ENCODE measurements around the gene GPRC5A. TPM values are rescaled to one million over a fixed set of nuclear protein-coding genes. Genes with fewer than 3 reads are reported as not detected.

GPRC5A gene
- total and polyA plus RNA-seq, 2 of the 13 experiments (the other 11 are each of a cell fraction or from before 2014, with no cell fraction given), result 0.27 to 3.0 TPM

DNA sequence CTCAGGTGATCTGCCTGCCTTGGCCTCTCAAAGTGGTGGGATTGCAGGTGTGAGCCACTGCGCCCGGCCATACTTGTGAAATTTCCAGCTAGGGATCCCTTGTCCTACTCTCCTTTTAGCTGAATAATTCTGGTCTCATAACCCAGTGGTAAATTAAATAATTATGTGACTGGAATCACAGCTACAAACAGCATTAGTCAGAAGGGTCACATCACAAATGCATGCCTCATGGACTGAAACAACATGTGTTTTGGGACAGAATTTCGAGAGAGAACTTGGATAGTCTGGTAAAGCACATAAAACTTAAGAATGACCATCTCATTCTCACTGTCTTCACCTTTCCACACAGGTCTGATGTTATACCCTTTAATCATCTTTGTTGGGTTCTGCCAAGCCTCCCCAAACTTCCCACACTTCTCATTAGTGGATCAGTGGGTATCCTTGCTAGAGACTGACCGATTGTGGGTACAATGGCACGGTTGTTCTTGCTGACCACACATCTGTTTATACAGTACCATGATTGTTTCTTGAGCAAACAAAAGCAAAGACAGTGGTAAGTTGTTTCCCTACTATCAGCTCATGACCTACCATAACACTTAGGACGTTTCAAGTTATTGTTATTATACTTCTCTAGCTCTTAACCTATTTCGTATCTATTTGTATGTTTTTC is 55.5 kb downstream of the GPRC5A start (continued):
- TF ChIP-seq NR2F6 (IDR thresholded peaks at IDR 0.05), result no peak; the same call in 1 of the 2 replicates
- peak; percentile 31; the same call in 1 of the 2 replicates for TF ChIP-seq NR2F6 (CRISPR knock-in tag; IDR thresholded peaks at IDR 0.05)
- TF ChIP-seq ARID5B (CRISPR knock-in tag; IDR thresholded peaks at IDR 0.05), result peak; percentile 81
- TF ChIP-seq BRF2 (CRISPR knock-in tag; IDR thresholded peaks at IDR 0.05), result no peak
- TF ChIP-seq FLYWCH1 (CRISPR knock-in tag; IDR thresholded peaks at IDR 0.05), result no peak
- TF ChIP-seq ZNF276 (CRISPR knock-in tag; IDR thresholded peaks at IDR 0.05; ENCODE audit: low read depth), result no peak
- no peak for TF ChIP-seq SYNCRIP (IDR thresholded peaks at IDR 0.05; ENCODE audit: insufficient read depth, low read depth, low read length)
- TF ChIP-seq SOX13 (IDR thresholded peaks at IDR 0.05), result peak; percentile 67; the same call in 1 of the 2 replicates
- peak in 1 of 2 experiments; percentile 93; a peak in 2 of 4 replicates for TF ChIP-seq SOX13 (CRISPR knock-in tag; conservative IDR thresholded peaks at IDR 0.05 in 1 of 2, IDR thresholded peaks at IDR 0.05 in 1 of 2)
- no peak for TF ChIP-seq SMARCE1 (IDR thresholded peaks at IDR 0.05; ENCODE audit: borderline replicate concordance)
- TF ChIP-seq ESRRA (CRISPR knock-in tag; IDR thresholded peaks at IDR 0.05; ENCODE audit: low read depth), result no peak
- no peak for TF ChIP-seq ZMYM3 (CRISPR knock-in tag; IDR thresholded peaks at IDR 0.05)
- TF ChIP-seq SMAD3 (CRISPR knock-in tag; IDR thresholded peaks at IDR 0.05), result no peak
- no peak for TF ChIP-seq ZNF83 (CRISPR knock-in tag; IDR thresholded peaks at IDR 0.05; ENCODE audit: borderline replicate concordance)
- no peak for TF ChIP-seq ZNF205 (CRISPR knock-in tag; IDR thresholded peaks at IDR 0.05)
- TF ChIP-seq, protein P1, sequence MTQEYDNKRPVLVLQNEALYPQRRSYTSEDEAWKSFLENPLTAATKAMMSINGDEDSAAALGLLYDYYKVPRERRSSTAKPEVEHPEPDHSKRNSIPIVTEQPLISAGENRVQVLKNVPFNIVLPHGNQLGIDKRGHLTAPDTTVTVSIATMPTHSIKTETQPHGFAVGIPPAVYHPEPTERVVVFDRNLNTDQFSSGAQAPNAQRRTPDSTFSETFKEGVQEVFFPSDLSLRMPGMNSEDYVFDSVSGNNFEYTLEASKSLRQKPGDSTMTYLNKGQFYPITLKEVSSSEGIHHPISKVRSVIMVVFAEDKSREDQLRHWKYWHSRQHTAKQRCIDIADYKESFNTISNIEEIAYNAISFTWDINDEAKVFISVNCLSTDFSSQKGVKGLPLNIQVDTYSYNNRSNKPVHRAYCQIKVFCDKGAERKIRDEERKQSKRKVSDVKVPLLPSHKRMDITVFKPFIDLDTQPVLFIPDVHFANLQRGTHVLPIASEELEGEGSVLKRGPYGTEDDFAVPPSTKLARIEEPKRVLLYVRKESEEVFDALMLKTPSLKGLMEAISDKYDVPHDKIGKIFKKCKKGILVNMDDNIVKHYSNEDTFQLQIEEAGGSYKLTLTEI (CRISPR knock-in tag; conservative IDR thresholded peaks at IDR 0.05), result no peak
- no peak for TF ChIP-seq FOXK1 (CRISPR knock-in tag; IDR thresholded peaks at IDR 0.05; ENCODE audit: borderline replicate concordance, low read depth)
- no peak for TF ChIP-seq RARG (CRISPR knock-in tag; IDR thresholded peaks at IDR 0.05; ENCODE audit: low read depth)
- TF ChIP-seq JDP2 (CRISPR knock-in tag; IDR thresholded peaks at IDR 0.05; ENCODE audit: borderline replicate concordance), result no peak
- peak; percentile 36; the same call in 1 of the 2 replicates for TF ChIP-seq SALL1 (CRISPR knock-in tag; IDR thresholded peaks at IDR 0.05)
- 0 out of 2 replicates have a peak, but pooled peaks have one; percentile 36 for TF ChIP-seq KMT2B (CRISPR knock-in tag; IDR thresholded peaks at IDR 0.05)
